CD4-positive, alpha-beta memory T cell (primary cell): ENCODE results near the gene SMAP2. TPM values are rescaled to one million over a fixed set of nuclear protein-coding genes. Genes with fewer than 3 reads are reported as not detected.

Experiments used
- CTCF ChIA-PET: fragments of 350-600 bp; sonication (Branson Sonifier 250); formaldehyde crosslinking; loops from one replicate; lab custom pipeline; 2021; ENCODE audit warnings: inconsistent platforms; ENCODE audit not compliant: partially characterized antibody; lab: Charles Lee
- POLR2A ChIA-PET: fragments of 350-600 bp; sonication (Branson Sonifier 250); formaldehyde crosslinking; loops from one replicate; lab custom pipeline; 2021; ENCODE audit not compliant: partially characterized antibody; lab: Charles Lee
- DNase-seq, 5 donors: peaks; one replicate each; pipeline versions ENCODE4 v3.0.0 to v3.0.0-alpha.2; 2020 to 2022; ENCODE audit warnings: mixed read lengths in 1 of 5
- H3K27ac ChIP-seq: one replicate; pipeline ENCODE4 v1.7.0; 2013; ENCODE audit warnings: low read depth, low read length
- H3K27me3 ChIP-seq: 2 replicates; pipeline ENCODE4 v1.7.0; 2013; ENCODE audit warnings: mild to moderate bottlenecking, low read length, moderate library complexity; ENCODE audit not compliant: insufficient read depth
- H3K36me3 ChIP-seq: 2 replicates; pipeline ENCODE4 v1.7.0; 2013; ENCODE audit warnings: mild to moderate bottlenecking, low read length, moderate library complexity; ENCODE audit not compliant: insufficient read depth
- H3K4me1 ChIP-seq: 2 replicates; pipeline ENCODE4 v1.7.0; 2013; ENCODE audit warnings: mild to moderate bottlenecking, low read length, moderate library complexity; ENCODE audit not compliant: insufficient read depth
- H3K4me3 ChIP-seq, 2 donors: one replicate each; pipeline ENCODE4 v1.7.0; 2013; ENCODE audit warnings: low read length in 2 of 2, mild to moderate bottlenecking in 1 of 2
- H3K9me3 ChIP-seq, 2 donors: one replicate each; pipeline ENCODE4 v1.7.0; 2013; ENCODE audit warnings: low read length in 2 of 2, control low read depth in 1 of 2; ENCODE audit not compliant: control insufficient read depth in 1 of 2
- H3K27ac Mint-ChIP-seq, 7 donors: one replicate each; pipeline ENCODE4 v1.8.0; 2020 to 2021; ENCODE audit warnings: mixed read lengths in 7 of 7, mild to moderate bottlenecking in 6 of 7, inconsistent platforms in 3 of 7, moderate library complexity in 3 of 7
- H3K27me3 Mint-ChIP-seq, 2 donors: one replicate each; pipeline ENCODE4 v1.8.0; 2020 to 2021; ENCODE audit warnings: mixed read lengths in 2 of 2
- H3K36me3 Mint-ChIP-seq, 2 donors: one replicate each; pipeline ENCODE4 v1.8.0; 2020 to 2021; ENCODE audit warnings: mixed read lengths in 2 of 2, inconsistent platforms in 1 of 2, mild to moderate bottlenecking in 1 of 2
- H3K4me1 Mint-ChIP-seq, 4 donors: one replicate each; pipeline ENCODE4 v1.8.0; 2020 to 2021; ENCODE audit warnings: mixed read lengths in 4 of 4, mild to moderate bottlenecking in 1 of 4
- H3K4me3 Mint-ChIP-seq, 8 donors: one replicate each; pipeline ENCODE4 v1.8.0; 2020 to 2021; ENCODE audit warnings: mixed read lengths in 8 of 8, mild to moderate bottlenecking in 7 of 8, moderate library complexity in 6 of 8, inconsistent platforms in 3 of 8
- H3K9me3 Mint-ChIP-seq, 8 donors: one replicate each; pipeline ENCODE4 v1.8.0; 2020 to 2021; ENCODE audit warnings: mixed read lengths in 8 of 8, mild to moderate bottlenecking in 5 of 8, inconsistent platforms in 3 of 8, moderate library complexity in 1 of 8
- intact Hi-C: fragments of 100-400 bp; cut with micrococcal nuclease; formaldehyde crosslinking; loops from one replicate; pipeline ENCODE4 v1.15.1; 2023
- polyA plus RNA-seq, 2 donors: library from polyadenylated mRNA; unstranded; fragments of 300-500 nt; fragmentation: Illumina TruSeq; gene quantifications; one replicate each; pipeline ENCODE4 v1.2.3, GENCODE V29; 2021
- total RNA-seq, 2 experiments: library from RNA; stranded (reverse); gene quantifications; one replicate each; pipeline ENCODE4 v1.2.3, GENCODE V29; 2021

Gene SMAP2
- total and polyA plus RNA-seq, 4 experiments from 2014 or later, result 123 to 358 (median 191) TPM

GRCh38 chr1:40411294-40411693 is 37.8 kb downstream of the SMAP2 start:
- Mint-ChIP-seq H3K27ac (peak overlapping the region in 2 of 7 donors; percentile 46), H3K9me3 (no peaks in the 10 kb centered on the region), H3K36me3 (peaks cover 59 to 81% of the 10 kb centered on the region in 2 donors), H3K27me3 (no peaks in the 10 kb centered on the region), H3K4me1 (peaks cover 13 to 48% (median 27%) of the 10 kb centered on the region in 4 donors), H3K4me3 (no peak overlapping the region)
- H3K4me1 ChIP-seq, result no peaks in the 10 kb centered on the region
- H3K36me3 ChIP-seq, result peaks cover 81% of the 10 kb centered on the region
- no peaks in the 10 kb centered on the region for H3K9me3 ChIP-seq
- no peak overlapping the region for H3K27ac ChIP-seq
- ChIA-PET POLR2A (no interaction called here), CTCF (interaction anchor here (1.2 to 3.6 kb wide), 8 partner anchors 14 to 267 kb away, joined by 3 to 19 read pairs (median 8); no protein-coding TSS in a partner anchor)
- no peak for DNase-seq
- no peak overlapping the region for H3K4me3 ChIP-seq
- intact Hi-C loops, result no loop called here
- H3K27me3 ChIP-seq, result no peaks in the 10 kb centered on the region

DNA sequence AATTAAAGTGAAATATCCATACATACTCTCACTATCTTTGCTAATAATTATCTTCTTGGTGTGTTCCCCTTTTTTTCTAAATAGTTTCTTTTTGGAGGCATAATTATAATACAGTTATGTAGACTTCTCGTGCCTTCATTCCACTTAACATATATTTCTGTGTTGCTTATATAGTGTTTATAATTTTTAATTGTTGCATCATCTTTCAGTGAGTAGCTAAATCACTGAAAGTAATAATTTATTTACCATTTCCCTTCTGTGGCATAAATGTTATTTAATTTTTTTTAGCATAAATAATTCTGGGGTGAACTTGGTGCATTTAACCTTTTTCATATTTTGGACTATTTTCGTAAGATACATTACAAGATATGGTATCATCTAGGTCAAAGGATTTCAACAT is 38.3 kb downstream of the SMAP2 start:
- DNase-seq, result no peak
- CTCF ChIA-PET, result interaction anchor here (1.5 to 3.6 kb wide), 5 partner anchors 14 to 259 kb away, joined by 4 to 19 read pairs (median 9); no protein-coding TSS in a partner anchor
- Mint-ChIP-seq H3K27me3 (no peaks in the 10 kb centered on the region), H3K4me3 (no peak overlapping the region), H3K36me3 (peaks cover 64 to 85% of the 10 kb centered on the region in 2 donors), H3K4me1 (peaks cover 11 to 48% (median 25%) of the 10 kb centered on the region in 4 donors), H3K27ac (peak overlapping the region in 1 of 7 donors; percentile 7), H3K9me3 (no peaks in the 10 kb centered on the region)
- no peaks in the 10 kb centered on the region for H3K4me1 ChIP-seq
- no peaks in the 10 kb centered on the region for H3K9me3 ChIP-seq
- H3K36me3 ChIP-seq, result peaks cover 82% of the 10 kb centered on the region
- intact Hi-C loops, result no loop called here
- POLR2A ChIA-PET, result no interaction called here
- no peak overlapping the region for H3K4me3 ChIP-seq
- H3K27ac ChIP-seq, result no peak overlapping the region
- no peaks in the 10 kb centered on the region for H3K27me3 ChIP-seq

DNA sequence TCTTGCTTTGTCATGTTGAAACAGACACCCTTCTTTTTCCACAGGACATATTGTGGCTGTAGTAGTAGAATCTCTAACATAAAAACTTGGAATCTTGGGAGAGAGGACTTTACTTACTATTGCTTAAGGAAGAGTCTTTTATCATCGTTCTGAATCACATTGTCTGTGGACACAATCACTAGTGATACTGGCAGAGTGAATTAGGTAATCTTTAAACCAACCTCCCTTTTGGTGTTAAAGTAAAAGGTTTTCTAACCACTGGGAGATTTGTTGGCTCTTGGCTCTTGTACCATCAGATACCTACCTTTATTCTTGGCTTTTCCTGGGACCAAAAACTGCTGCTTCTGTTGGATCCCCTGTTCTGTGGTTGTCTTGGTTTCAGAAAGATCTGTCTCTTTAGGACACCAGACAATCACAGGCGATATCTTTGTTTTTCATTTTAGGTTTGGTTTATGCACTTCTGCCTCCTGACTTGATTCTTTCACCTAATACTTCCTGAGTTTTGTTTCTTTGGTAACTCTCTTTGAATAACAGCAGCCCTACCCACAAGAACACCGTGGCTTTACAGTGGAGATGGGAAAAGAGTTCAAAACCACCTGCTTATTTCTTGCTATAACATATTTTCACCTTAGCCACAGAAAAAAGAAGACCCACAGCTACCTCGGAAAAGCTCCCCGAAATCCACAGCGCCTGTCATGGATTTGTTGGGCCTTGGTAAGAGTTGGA is 40.2 kb downstream of the SMAP2 start:
- H3K27ac ChIP-seq, result no peak overlapping the region
- peaks cover 73 to 94% of the 10 kb centered on the region in 2 donors for H3K36me3 Mint-ChIP-seq
- H3K9me3 ChIP-seq, result no peaks in the 10 kb centered on the region
- H3K4me3 ChIP-seq, result no peak overlapping the region
- ChIA-PET POLR2A (interaction anchor here (0.6 kb wide), 1 partner anchor 319 kb away, joined by 3 read pairs; no protein-coding TSS in a partner anchor), CTCF (interaction anchor here (1.1 kb wide), 1 partner anchor 9 kb away, joined by 3 read pairs; no protein-coding TSS in a partner anchor)
- no peaks in the 10 kb centered on the region for H3K27me3 ChIP-seq
- H3K4me1 Mint-ChIP-seq, result peaks cover 9 to 44% (median 20%) of the 10 kb centered on the region in 4 donors
- H3K27me3 Mint-ChIP-seq, result no peaks in the 10 kb centered on the region
- intact Hi-C loops, result no loop called here
- no peaks in the 10 kb centered on the region for H3K4me1 ChIP-seq
- H3K36me3 ChIP-seq, result peaks cover 82% of the 10 kb centered on the region
- no peaks in the 10 kb centered on the region for H3K9me3 Mint-ChIP-seq
- no peak for DNase-seq
- H3K27ac Mint-ChIP-seq, result peak overlapping the region; percentile 16 to 75 (median 56)
- peak overlapping the region in 1 of 8 donors; percentile 35 for H3K4me3 Mint-ChIP-seq

DNA sequence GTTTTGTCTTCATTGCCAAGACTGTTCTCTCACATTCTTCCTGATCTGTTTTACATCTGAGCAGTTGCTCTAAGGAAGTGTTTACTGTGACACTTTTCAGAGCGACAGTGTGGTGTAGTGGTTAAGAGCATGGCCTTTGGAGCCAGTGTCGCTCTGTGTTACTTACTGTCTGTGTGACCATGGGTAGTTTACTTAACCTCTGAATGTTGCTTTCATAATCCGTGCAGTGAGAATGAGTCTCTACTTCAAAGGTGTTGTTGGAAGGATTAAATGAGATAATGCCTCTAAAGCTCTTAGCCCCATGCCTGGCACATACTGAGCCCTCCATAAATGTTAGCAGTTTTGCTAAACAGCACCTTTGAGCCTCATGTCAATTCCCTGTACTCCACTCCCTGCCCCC is 40.8 kb downstream of the SMAP2 start:
- ChIA-PET CTCF (interaction anchor here (1.1 kb wide), 2 partner anchors 9 to 270 kb away, joined by 3 read pairs; no protein-coding TSS in a partner anchor), POLR2A (no interaction called here)
- intact Hi-C loops, result no loop called here
- H3K4me3 ChIP-seq, result no peak overlapping the region
- peaks cover 9 to 42% (median 18%) of the 10 kb centered on the region in 4 donors for H3K4me1 Mint-ChIP-seq
- H3K9me3 Mint-ChIP-seq, result no peaks in the 10 kb centered on the region
- H3K27ac Mint-ChIP-seq, result peak overlapping the region in 6 of 7 donors; percentile 36 to 75 (median 66)
- peaks cover 74 to 91% of the 10 kb centered on the region in 2 donors for H3K36me3 Mint-ChIP-seq
- no peaks in the 10 kb centered on the region for H3K27me3 ChIP-seq
- no peak overlapping the region for H3K27ac ChIP-seq
- H3K27me3 Mint-ChIP-seq, result no peaks in the 10 kb centered on the region
- peaks cover 81% of the 10 kb centered on the region for H3K36me3 ChIP-seq
- no peak for DNase-seq
- no peaks in the 10 kb centered on the region for H3K9me3 ChIP-seq
- H3K4me3 Mint-ChIP-seq, result no peak overlapping the region
- no peaks in the 10 kb centered on the region for H3K4me1 ChIP-seq

GRCh38 chr1:40416709-40417108 is 43.2 kb downstream of the SMAP2 start:
- Histone ChIP-seq H3K27me3 (no peaks in the 10 kb centered on the region), H3K27ac (no peak overlapping the region), H3K4me1 (no peaks in the 10 kb centered on the region), H3K4me3 (no peak overlapping the region), H3K36me3 (peaks cover 73% of the 10 kb centered on the region), H3K9me3 (no peaks in the 10 kb centered on the region)
- no peak overlapping the region for H3K4me3 Mint-ChIP-seq
- H3K27ac Mint-ChIP-seq, result no peak overlapping the region
- H3K36me3 Mint-ChIP-seq, result peaks cover 86 to 91% of the 10 kb centered on the region in 2 donors
- DNase-seq, result no peak
- ChIA-PET POLR2A (interaction anchor here (0.9 kb wide), 1 partner anchor 376 kb away, joined by 3 read pairs; the partner anchor contains the start of gene CAP1), CTCF (interaction anchor here (1.0 to 1.2 kb wide), 2 partner anchors 263 to 273 kb away, joined by 3 to 4 read pairs; no protein-coding TSS in a partner anchor)
- no peaks in the 10 kb centered on the region for H3K9me3 Mint-ChIP-seq
- no peaks in the 10 kb centered on the region for H3K27me3 Mint-ChIP-seq
- H3K4me1 Mint-ChIP-seq, result peaks cover 11 to 43% (median 16%) of the 10 kb centered on the region in 4 donors
- intact Hi-C loops, result no loop called here

DNA sequence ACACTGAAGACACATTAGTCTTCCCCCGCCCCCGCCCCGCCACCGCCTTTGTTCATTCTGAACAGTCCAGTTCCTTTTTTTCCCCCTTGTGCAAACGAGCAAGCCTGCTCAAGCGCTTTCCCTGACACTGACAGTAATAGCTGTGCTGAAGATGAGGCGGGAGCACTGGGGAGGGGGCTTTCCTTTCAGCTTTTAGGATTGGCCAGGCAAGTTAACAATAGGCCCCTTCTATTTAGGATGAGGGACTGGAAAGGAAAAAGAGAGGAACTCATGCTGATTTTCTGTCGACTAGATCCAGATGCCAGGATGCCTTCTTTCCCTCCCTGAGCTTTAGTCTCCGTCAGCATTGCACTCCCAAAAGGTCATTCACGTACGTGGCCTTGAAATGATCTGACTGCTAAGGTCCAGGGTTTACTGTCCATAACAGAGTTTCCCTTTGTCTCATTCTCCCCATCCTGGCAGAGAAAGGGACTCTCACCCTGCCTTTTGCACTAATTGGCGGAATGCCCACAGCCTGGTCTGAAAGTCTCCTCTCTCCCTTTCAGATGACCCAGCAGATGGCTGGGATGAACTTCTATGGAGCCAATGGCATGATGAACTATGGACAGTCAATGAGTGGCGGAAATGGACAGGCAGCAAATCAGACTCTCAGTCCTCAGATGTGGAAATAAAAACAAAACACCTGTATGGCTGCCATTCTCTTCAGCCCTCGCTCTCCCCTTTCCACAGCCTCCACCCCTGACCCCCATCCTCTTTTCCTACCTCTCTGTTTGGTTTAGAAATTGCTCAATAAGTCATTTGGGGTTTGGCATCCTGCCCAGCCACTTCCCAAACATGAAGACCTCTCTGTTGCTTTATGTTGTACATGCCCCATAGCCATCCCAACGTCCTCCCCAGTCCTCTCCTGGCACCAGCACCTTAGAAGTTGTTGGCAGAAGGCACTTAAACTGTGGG is 48.2 kb downstream of the SMAP2 start:
- intact Hi-C loops, result no loop called here
- Mint-ChIP-seq H3K27me3 (no peaks in the 10 kb centered on the region), H3K4me3 (no peak overlapping the region), H3K9me3 (no peaks in the 10 kb centered on the region), H3K36me3 (peaks cover 79 to 80% of the 10 kb centered on the region in 2 donors), H3K4me1 (peaks cover 6 to 16% (median 10%) of the 10 kb centered on the region in 4 donors), H3K27ac (peak overlapping the region in 3 of 7 donors; percentile 27 to 77 (median 49))
- Histone ChIP-seq H3K9me3 (no peaks in the 10 kb centered on the region), H3K27ac (no peak overlapping the region), H3K4me1 (no peaks in the 10 kb centered on the region), H3K27me3 (no peaks in the 10 kb centered on the region), H3K4me3 (no peak overlapping the region), H3K36me3 (peaks cover 54% of the 10 kb centered on the region)
- POLR2A ChIA-PET, result no interaction called here
- no peak for DNase-seq
- CTCF ChIA-PET, result interaction anchor here (1.5 kb wide), 1 partner anchor 16 kb away, joined by 4 read pairs; no protein-coding TSS in a partner anchor
